HG02840 (cell line): ENCODE results near the gene GRK4.
"Not testable (repeated sequence)": the region's sequence is repeated elsewhere in the genome, so short reads cannot be mapped to it uniquely, and the experiment has no call there.

ENCODE experiments used
- ATAC-seq: cut with Tn5 transposase; IDR thresholded peaks from one replicate; pipeline ENCODE4 v1.9.1; 2021; ENCODE audit warnings: mild to moderate bottlenecking, moderate library complexity, moderate number of reproducible peaks; ENCODE audit not compliant: unreplicated experiment, low FRiP score

GRK4 gene

DNA sequence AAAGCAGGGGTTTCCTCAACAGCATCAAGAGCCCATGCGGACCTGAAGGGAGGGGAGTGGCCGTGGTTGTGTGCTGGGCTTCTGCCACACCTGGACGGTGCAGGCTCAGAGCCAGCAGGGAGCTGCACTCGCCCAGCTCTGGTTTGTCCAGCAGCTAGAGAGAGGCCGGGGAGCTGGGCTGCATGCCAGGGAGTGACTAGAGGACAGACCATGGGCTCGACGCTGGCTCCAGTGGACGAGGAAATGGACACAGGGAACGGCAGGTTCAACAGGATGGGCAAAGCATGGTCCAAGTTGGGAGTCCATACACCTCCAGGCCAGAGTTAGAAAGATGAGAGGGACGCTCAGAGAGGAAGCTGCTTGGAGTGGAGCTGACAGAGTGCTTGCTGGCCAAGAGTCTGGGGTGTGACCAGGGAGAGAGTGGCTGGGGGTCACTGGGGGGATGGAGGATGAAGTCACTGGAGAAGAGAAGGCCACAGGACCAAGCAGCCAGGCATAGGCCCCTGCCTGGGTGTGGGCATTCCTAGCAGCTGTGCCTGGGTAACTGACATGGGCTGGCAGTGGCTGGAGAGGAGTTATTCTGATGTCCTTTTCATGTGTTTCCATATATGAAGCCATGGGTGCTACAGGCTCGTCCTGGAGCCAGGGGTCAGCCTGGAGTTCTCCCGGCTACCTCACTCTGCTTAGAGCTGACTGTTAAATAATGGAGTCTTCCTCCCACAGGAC is 68.1 kb downstream of the GRK4 start:
- no peak for ATAC-seq

DNA sequence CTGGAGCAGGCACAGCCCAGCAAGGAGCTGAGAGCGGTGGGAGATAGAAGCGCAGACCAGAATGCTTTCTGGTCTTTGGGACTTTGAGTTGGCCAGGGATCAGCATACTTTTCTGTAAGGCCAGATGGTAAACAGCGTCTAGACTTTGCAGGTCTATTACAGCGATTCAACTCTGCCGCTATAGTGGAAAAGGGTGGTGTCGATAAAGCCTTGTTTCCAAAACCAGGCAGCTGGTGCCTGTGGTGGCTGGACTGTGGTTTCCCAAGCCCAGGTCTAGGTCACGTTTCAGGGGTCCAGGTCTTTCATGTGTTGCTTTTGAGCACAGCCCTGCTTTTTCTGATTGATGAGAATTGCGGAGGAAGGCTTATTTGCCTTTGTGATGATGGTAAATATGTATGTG is 70.9 kb downstream of the GRK4 start:
- no peak for ATAC-seq

DNA sequence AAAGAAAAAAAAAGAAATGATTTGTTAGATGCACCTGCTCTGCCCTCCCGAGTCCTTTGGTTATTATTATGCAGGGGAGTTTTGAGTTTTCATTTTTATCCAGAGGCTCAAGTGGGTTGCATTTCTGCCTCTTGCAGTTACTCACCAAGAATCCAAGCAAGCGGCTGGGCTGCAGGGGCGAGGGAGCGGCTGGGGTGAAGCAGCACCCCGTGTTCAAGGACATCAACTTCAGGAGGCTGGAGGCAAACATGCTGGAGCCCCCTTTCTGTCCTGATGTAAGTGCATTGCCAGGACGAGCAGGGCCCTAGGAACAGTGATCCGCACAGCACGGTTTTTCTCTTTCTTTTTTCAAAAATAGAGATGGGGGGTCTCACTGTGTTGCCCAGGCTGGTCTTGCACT is 71.9 kb downstream of the GRK4 start:
- no peak for ATAC-seq

DNA sequence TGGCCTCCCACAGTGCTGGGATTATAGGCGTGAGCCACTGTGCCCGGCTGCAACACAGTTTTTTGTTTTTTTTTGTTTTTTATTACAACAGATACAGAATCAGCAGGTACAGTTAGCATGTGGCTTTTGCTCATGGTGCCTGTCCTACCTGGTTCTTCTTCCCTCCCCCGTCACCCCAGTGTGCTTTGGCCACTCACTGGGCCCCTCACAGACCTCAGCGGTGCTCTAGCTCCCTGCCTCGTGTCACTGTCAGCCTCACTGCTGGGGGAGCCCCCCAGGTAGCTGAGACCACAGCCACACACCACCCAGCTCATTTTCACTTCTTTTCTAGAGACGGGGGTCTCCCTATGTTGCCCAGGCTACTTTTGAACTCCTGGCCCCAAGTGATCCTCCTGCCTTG is 72.3 kb downstream of the GRK4 start:
- ATAC-seq: no peak

DNA sequence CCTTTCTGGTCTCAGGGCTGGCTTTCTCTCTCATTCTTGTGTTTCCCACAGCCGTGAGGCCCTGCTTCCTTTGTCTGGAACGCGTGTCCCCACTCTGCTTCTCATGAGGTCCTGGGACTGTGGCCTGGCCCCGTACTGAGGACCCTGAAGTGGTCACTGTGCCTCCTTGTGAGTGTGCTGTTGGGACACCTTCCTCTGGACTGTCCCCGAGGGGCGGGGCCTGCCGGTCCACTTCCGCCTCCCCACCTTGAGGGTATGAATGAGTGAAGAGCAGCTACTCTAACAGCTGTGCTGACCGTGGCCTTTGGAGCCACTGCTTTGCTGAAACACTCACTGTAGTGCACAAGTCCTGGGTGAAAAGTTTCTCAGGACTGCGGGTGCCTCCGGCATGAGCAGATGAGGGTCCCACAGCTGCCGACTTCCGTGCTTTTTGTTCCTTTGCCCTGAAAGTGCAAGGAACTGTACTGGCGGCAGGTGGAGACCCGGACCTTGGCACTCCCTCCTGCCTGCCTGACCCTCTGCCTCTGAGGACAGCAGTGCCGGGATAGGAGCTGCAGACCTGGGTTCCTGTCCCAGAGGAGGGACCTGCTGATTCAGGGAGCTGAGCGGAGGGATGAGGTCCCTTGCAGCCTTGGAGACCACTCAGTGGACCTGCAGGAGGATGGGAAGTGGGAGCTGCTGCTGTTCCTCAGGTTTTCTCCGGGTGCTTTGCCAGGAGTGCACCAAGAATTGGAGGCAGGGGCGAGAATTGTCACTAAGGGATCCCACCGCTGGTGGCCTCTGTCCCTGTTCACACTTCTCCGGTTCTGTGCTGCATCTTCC is 73.0 kb downstream of the GRK4 start:
- no peak for ATAC-seq

DNA sequence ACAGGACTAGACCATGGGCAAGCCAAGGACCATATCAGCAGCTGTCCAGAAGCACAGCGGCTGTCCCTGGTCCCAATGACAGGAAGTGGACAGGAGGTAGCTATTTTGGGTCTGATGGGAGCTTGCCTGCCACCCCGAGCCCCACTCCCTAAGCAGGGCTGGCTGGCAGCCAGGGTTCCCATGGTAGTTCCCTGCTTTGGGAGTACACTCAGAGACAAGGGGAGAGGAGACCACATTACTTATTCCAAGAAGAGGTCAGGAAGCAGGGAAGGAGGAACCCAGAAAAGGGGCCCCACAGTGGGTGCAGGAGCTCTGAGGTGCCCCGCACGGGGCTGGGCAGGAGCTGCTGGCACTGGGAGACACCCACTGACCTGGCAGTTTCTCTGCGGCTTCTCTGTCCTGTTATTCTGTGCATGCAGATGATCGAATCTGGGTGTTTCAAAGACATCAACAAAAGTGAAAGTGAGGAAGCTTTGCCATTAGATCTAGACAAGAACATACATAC is 74.6 kb downstream of the GRK4 start:
- ATAC-seq: no peak

DNA sequence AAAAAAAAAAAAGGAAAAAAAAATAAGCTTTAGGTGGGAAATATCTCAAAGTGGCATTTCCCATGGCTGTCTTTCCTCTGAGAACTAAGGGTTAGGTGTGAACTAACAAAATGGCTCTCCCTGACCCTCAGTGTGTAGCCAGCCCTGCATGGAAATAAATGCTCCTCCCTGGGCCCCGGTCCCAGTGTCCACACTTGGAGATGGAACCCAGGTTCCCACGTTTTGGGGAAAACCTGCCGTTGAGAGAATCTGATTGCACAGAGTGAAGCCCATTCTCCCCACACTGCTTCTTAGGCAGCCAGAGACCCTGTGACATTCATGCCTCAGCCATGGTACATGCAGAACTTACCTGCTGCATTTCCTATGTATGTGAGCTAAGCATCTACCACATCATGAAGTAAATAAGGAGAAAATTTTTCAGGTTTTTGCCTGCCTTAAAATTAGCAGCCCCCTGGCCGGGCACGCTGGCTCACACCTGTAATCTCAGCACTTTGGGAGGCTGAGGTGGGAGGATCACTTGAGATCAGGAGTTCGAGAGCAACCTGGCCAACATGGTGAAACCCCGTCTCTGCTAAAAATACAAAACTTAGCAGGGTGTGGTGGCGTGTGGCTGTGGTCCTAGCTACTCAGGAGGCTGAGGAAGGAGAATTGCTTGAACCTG is 76.5 kb downstream of the GRK4 start:
- no peak for ATAC-seq

DNA sequence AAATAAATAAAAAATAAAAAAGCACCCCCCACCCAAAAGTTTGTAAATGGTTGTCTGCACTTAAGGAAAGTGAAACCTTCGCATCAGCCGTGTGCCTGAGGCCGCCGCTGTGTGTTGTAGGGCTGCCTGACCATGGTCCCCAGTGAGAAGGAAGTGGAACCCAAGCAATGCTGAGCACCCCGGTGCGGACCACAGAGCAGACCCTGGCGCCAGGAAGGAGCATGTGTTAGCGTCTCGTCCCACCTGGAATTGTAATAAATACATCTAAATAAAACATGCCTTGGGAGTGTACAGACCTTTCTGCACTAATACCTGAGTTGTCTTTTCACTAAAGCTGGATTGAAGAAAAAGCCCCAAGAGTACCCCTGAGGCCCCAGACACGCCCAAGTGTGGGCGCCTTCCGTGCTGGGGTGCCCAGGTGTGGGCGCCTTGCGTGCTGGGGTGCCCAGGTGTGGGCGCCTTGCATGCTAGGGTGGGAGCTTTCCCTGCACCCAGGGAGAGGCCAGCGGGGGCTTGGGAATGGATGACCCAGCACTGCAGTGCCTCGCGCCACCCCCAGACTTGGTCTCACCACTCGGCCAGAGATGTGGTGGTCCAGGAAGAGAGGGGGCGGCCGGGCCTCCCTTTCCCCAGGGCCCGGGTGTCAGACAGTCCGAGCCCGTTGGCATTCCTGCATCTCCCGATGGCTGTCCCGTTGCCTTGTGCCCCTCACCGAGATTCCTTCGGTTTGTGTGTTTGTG is 77.3 kb downstream of the GRK4 start:
- ATAC-seq: no peak

DNA sequence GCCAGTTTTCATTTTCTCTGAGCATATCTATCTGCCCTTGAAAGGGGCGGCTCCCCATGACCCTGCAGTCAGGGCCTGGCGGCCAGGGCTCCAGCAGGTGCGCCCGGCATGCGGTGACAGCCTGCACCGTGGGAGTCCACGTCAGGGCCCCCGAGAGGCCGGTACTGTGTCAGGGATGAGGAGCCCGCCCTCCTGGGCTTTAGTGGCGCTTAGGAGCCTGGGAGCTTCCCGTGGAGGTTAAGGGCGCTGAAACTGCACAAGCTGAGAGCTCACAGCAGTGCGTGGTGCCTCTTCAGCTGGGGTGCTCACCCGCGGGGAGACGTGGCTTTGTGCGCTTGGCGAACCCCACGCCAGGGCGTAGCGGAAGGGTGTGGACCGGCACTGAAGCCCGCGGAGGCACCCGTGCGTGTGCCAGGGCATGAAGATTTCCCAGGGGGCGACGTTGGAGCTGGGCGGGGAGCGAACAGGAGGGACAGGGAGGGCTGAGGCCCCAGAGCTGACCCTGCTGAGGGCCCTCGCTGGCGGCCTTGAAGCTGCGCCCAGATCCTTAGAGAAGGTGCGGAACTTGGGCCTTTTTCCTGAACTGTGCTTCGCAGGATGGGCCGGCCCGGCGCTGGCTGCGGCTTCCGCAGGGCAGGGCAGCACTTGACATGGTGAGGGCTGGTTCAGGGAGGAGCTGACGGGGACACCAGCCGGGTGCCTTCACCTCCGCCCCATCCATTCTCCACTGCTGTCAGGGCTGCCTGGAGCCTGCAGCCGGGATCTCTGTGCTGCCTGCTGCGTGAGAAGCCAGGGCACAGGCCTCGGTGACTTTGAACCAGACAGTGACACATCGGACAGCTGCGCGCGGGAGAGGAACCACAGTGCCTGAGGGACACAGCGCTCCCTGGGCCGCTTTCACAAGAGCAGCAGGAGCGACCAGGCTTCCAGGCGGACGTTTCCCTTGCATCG is 78.1 kb downstream of the GRK4 start:
- ATAC-seq: no peak

DNA sequence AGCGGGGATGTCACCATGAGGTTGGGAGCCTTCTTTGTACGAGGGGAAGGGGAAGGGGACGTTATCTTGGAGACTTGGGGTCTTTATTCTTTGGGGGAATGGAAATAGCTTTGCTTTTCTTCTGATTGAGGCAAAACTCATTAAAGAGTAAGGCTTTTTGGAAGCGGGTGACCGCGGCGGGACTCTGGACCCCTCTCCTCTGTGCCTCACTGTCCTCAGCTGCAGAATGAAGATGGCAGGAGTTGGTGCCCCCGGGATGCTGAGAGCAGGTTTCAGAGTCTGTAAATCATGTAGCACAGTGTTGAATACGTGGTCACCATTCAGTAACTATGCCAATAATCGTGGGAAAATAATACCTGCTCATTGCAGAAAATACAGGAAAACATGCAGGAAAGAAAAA is 78.9 kb downstream of the GRK4 start:
- ATAC-seq: no peak

DNA sequence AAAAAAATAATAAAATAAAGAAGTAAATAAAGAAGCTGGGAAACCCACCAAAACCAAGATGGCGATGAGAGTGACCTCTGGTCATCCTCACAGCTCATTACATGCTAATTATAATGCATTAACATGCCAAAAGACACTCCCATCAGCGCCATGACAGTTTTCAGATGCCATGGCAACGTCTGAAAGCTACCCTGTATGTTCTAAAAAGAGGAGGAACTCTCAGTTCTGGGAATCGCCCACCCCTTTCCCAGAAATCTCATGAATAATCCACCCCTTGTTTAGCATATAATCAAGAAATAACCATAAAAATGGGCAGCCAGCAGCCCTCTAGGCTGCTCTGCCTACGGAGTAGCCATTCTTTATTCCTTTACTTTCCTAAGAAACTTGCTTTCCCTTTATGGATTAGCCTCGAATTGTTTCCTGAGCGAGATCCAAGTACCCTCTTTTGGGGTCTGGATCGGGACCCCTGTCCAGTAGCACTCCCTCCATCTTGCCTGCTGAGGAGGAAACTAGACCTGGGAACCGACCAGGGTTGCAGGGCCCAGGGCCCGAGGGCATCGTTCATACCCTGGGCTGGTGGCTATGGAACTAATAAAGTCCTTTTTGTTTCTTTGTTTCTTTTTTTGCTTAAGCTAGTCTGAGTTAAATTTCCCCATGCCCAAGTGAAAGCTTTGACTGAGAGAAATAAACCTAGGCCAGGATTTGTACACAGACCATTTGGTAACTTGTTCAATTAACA is 80.1 kb downstream of the GRK4 start:
- ATAC-seq: no peak

DNA sequence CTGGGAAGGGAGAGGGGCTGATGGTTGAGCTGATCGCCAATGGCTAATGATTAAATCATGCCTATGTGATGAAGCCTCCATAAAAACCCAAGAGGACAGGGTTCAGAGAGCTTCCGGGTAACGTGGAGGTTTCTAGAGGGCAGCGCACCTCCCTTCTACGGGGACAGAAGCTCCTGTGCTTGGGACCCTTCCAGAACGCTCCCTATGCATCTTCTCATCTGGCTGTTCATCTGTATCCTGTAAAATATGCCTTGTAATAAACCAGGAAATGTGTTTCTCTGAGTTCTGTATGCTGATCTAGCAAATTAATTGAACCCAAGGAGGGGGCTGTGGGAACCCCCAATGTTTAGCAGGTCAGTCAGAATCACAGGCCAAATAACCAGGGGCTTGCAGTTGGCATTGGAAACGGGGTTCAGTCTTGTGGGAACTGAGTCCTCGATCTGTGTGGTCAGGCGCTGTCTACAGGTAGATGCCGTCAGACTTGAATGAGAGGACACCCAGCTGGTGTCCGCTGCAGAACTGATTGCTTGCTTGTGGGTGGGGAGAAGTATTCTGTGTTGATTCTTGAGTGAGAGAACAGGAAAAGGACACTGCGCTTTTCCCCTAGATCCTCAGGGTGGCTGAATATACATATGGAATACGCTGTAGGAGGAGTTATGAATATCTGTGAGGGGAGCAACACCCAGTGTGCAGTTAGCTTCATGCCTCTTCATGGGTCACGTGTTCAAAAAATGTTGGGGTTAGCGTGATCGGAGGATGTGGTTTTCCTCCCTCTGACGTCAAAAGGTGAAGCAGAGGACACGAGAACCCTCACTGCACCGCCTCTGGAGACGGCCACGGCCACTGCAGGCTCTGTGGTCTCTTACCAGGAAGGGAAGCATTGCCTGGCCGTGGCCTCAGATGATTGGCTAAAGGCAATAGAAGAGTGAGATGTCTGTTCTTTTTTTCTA is 81.8 kb downstream of the GRK4 start:
- no peak for ATAC-seq

DNA sequence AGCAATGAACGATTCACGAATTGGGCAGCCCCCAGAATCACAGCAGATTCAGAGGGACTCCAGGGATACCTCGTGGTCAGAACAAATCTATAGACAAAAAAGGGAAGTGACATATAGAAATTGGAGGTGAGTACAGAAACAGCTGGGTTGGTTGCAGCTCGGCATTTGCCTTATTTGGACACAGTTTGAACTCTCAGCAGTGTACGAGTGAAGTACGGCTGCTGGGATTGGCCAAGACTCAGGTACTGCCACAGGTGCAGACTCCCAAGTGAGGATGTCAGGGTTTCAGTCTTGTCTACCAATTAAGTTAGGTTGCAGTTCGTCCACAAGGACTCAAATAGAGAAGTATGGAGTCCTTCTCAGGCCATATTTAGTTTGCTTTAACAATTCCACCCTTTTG is 82.8 kb downstream of the GRK4 start:
- ATAC-seq: no peak

DNA sequence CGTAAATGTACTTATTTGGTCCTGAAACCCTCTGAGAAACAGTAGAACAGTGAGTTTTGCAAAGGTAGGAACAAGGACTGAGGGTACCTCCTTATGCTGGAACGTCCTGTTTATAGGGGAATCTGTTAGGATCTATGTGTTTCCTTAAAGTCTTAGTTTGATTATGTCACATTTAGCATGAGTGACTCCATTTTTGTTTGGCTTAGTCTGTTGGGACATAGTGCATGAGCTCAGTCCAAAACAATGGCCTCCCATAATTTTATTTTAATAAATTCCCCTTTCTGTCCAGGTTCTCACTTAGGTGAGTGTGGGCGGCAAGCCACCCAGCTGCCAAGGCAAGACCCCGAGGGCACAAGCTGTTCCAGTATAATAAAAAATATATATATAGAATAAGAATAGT is 83.3 kb downstream of the GRK4 start:
- ATAC-seq: no peak

DNA sequence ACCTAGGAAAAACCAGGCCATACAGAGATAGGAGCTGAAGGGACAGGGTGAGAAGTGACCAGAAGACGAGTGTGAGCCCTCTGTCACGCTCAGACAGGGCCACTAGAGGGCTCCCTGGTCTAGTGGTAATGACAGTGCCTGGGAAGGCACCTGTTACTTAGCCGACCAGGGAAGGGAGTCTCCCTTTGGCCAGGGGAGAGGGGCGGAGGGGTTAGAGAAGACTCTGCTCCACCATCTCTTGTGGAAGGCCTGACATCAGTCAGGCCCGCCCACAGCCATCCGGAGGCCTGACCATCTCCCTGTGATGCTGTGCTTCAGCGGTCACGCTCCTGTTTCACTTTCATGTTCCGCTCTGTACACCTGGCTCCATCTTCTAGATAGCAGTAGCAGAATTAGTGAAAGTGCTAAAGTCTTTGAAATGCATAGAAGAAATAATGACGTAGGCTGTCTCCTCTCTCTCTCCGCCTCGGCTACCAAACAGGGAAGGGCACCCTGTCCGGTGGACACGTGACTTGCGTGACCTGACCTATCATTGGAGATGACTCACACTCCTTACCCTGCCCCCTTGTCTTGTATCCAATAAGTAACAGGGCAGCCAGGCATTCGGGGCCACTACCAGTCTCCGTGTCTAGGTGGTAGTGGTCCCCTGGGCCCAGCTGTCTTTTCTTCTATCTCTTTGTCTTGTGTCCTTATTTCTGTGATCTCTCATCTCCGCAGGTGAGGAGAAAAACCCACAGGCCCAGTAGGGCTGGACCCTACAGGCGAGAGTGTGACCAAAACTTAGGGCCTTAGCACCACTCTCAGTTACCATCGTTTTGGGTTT is 84.3 kb downstream of the GRK4 start:
- peak; percentile 87 for ATAC-seq

DNA sequence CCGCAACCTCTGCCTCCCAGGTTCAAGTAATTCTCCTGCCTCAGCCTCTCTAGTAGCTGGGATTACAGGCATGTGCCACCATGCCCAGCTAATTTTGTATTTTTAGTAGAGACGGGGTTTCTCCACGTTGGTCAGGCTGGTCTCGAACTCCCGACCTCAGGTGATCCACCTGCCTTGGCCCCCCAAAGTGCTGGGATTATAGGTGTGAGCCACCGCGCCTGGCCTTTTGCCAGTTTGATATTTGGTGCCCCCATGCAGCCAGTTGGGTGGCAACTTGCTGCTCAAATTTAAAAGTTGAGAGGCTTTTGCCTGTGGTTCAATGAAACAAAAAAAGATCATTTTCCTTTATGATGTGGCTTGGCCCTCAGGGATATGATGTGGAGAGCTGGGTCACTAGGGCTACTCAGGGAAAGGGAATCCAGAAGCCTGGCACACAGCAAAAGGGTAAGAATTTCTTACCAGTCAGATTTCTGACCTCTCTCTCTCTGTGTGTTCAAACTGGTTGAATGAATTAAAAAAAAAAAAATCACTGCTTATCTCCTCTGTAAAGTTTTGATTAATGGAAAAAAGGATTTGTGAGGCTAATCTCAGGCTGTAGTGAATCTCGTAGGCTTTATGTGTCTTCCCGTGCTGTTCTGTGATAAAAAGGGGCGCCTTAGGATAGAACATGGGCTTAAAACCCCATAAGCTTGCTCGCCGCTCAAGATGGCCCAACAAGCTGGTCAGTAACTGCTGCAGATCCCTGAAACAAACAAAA is 87.9 kb downstream of the GRK4 start:
- ATAC-seq: not testable (repeated sequence)
